Prostate gland (tissue), 2 donors: ENCODE results near the gene DOCK3. TPM values are rescaled to one million over a fixed set of nuclear protein-coding genes. Genes with fewer than 3 reads are reported as not detected.

ENCODE experiments used
- DNase-seq: peaks from one replicate; pipeline ENCODE4 v3.0.0-alpha.2; 2019; ENCODE audit warnings: low spot score
- H3K27ac ChIP-seq, 2 donors: fragments of 200-600 bp; sonication (generic); 2 replicates each; pipeline ENCODE4 v1.5.1; 2017 to 2019
- H3K27me3 ChIP-seq: fragments of 200-600 bp; sonication (generic); replicated peaks from 2 replicates; pipeline ENCODE4 v1.5.1; 2019; ENCODE audit not compliant: insufficient read depth
- H3K36me3 ChIP-seq, 2 donors: fragments of 200-600 bp; sonication (generic); 1 replicate in 1 of 2; 2 replicates in 1 of 2; pipeline versions ENCODE4 v1.5.1 to v1.8.1; 2017 to 2019
- H3K4me1 ChIP-seq: fragments of 200-600 bp; sonication (generic); replicated peaks from 2 replicates; pipeline ENCODE4 v1.5.1; 2019
- H3K4me3 ChIP-seq, 2 donors: fragments of 200-600 bp; sonication (generic); 2 replicates each; pipeline ENCODE4 v1.5.1; 2017 to 2019
- H3K9me3 ChIP-seq: fragments of 200-600 bp; sonication (generic); 2 replicates; pipeline ENCODE4 v1.5.1; 2017
- POLR2A ChIP-seq: fragments of 450-650 bp; IDR thresholded peaks from one replicate; pipeline ENCODE4 v1.6.1; 2016; ENCODE audit warnings: antibody characterized with exemption, mild to moderate bottlenecking
- POLR2AphosphoS5 ChIP-seq: sonication (generic); formaldehyde crosslinking; IDR thresholded peaks from one replicate; pipeline ENCODE4 v1.6.1; 2017; ENCODE audit warnings: antibody characterized with exemption
- WGBS: methylation state at CpG from one replicate; pipeline ENCODE4 v1.1.5; 2018; 5-methylcytosine and 5-hydroxymethylcytosine counted together
- intact Hi-C: fragments of 100-400 bp; cut with DNase I; formaldehyde crosslinking; loops from one replicate; pipeline ENCODE4 v1.14.2; 2022
- total RNA-seq, 2 donors: library from RNA; depleted of rRNA; stranded (reverse); fragments of >200 nt; gene quantifications; one replicate each; pipeline ENCODE4 v1.1.0, GENCODE V29; 2016
- TF ChIP-seq, protein P1 (sequence below), 4 experiments: fragments of 200-600 bp in 2 of 4; fragments of 450-650 bp in 2 of 4; sonication (generic) in 2 of 4; IDR thresholded peaks; 1 replicate in 3 of 4; 2 replicates in 1 of 4; pipeline ENCODE4 v1.5.1; 2016 to 2019; ENCODE audit warnings: antibody characterized with exemption in 4 of 4, mild to moderate bottlenecking in 2 of 4, moderate library complexity in 2 of 4

Gene DOCK3
- total RNA-seq, 2 donors from 2014 or later = 0.36 to 6.3 TPM

- DNase-seq = no peak
- intact Hi-C loops = no loop called here
- 88% methylated on average over 7 of the region's 7 CpGs for WGBS
- TF ChIP-seq, protein P1, sequence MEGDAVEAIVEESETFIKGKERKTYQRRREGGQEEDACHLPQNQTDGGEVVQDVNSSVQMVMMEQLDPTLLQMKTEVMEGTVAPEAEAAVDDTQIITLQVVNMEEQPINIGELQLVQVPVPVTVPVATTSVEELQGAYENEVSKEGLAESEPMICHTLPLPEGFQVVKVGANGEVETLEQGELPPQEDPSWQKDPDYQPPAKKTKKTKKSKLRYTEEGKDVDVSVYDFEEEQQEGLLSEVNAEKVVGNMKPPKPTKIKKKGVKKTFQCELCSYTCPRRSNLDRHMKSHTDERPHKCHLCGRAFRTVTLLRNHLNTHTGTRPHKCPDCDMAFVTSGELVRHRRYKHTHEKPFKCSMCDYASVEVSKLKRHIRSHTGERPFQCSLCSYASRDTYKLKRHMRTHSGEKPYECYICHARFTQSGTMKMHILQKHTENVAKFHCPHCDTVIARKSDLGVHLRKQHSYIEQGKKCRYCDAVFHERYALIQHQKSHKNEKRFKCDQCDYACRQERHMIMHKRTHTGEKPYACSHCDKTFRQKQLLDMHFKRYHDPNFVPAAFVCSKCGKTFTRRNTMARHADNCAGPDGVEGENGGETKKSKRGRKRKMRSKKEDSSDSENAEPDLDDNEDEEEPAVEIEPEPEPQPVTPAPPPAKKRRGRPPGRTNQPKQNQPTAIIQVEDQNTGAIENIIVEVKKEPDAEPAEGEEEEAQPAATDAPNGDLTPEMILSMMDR (IDR thresholded peaks at IDR 0.05) = no peak
- TF ChIP-seq POLR2A (no peak), POLR2AphosphoS5 (no peak)
- no peak overlapping the region for H3K4me3 ChIP-seq
- no peaks in the 10 kb centered on the region for H3K9me3 ChIP-seq
- no peaks in the 10 kb centered on the region for H3K4me1 ChIP-seq
- no peak overlapping the region for H3K27ac ChIP-seq
- no peaks in the 10 kb centered on the region for H3K36me3 ChIP-seq
- no peaks in the 10 kb centered on the region for H3K27me3 ChIP-seq
Observed at GRCh38 chr3:51343918-51344687, 669.4 kb downstream of the DOCK3 start.

DNA sequence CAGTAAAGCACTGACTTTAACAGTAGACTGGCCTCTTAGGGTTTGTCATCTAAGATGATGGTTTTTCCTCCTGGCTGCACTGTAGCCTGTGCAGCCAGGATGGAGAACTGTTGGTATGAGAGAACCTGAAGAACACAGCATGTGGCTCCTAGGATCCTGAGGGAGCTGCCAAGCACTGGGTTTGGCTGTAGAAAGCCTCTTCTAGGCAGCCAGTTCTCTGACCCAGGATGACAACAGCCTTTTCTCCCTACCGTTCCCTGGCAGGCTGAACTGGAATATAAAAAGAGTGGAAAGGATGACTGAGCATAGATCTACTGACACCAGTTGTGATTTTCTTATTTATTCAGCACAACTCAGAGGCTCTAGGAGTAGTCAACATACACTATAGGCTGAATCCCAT lies 676.0 kb downstream of the DOCK3 start:
- intact Hi-C loops = no loop called here
- WGBS = 85% methylated on average over 1 of the region's 1 CpG
- Histone ChIP-seq H3K4me1 (no peaks in the 10 kb centered on the region), H3K9me3 (no peaks in the 10 kb centered on the region), H3K36me3 (no peaks in the 10 kb centered on the region), H3K27me3 (no peaks in the 10 kb centered on the region), H3K27ac (no peak overlapping the region), H3K4me3 (no peak overlapping the region)
- TF ChIP-seq POLR2AphosphoS5 (no peak), POLR2A (no peak)
- TF ChIP-seq, protein P1 (IDR thresholded peaks at IDR 0.05) = no peak
- DNase-seq = no peak

GRCh38 chr3:51353131-51353530 lies 678.4 kb downstream of the DOCK3 start:
- H3K27me3 ChIP-seq = no peaks in the 10 kb centered on the region
- no peak overlapping the region for H3K27ac ChIP-seq
- peaks cover 2% of the 10 kb centered on the region for H3K4me1 ChIP-seq
- no peak for DNase-seq
- H3K36me3 ChIP-seq = no peaks in the 10 kb centered on the region
- no peaks in the 10 kb centered on the region for H3K9me3 ChIP-seq
- H3K4me3 ChIP-seq = no peak overlapping the region
- 92% methylated on average over 4 of the region's 4 CpGs for WGBS
- TF ChIP-seq POLR2A = no peak
- no peak for TF ChIP-seq POLR2AphosphoS5
- TF ChIP-seq, protein P1 (IDR thresholded peaks at IDR 0.05) = no peak
- intact Hi-C loops = no loop called here

DNA sequence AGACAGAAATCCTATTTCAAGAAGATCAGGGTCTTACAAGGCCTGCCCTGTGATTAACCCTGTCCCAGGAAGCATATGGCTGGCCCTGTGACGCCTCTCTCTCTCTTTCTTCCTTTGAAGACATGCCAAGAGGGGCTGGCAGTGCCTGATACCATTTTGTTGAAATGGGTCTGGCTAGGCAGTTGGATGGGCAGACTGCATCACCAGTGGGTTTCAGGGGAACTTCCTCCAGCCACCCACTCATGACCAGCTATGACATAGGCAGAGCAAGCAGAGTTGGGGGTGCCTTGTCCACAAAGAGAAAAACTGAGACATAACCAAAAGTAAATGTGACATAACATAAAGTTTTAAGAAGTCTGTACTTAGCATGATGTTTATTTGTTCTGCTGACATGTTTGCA lies 679.0 kb downstream of the DOCK3 start:
- TF ChIP-seq, protein P1 (IDR thresholded peaks at IDR 0.05) = no peak
- TF ChIP-seq POLR2A (no peak), POLR2AphosphoS5 (no peak)
- Histone ChIP-seq H3K4me3 (no peak overlapping the region), H3K4me1 (peaks cover 2% of the 10 kb centered on the region), H3K27me3 (no peaks in the 10 kb centered on the region), H3K9me3 (no peaks in the 10 kb centered on the region), H3K36me3 (no peaks in the 10 kb centered on the region), H3K27ac (no peak overlapping the region)
- no peak for DNase-seq
- WGBS = 88% methylated on average over 1 of the region's 1 CpG
- intact Hi-C loops = no loop called here

DNA sequence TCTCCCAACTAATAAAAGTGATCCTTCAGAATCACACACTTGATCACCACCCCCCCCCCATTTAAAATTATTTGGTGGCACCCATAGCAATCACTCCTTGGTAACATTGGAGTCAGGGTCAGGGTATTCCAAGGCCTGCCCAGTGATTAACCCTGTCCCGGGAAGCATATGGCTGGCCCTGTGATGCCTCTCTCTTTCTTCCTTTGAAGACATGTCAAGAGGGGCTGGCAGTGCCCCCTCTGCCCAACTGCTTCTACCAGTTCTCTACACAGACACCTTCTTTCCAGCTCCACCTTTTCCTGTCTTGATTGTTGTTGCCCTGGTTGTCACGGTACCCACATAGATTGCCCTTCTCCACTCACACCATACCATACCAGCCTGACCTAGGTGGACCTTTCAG lies 679.4 kb downstream of the DOCK3 start:
- Histone ChIP-seq H3K4me3 (no peak overlapping the region), H3K9me3 (no peaks in the 10 kb centered on the region), H3K4me1 (peaks cover 2% of the 10 kb centered on the region), H3K36me3 (no peaks in the 10 kb centered on the region), H3K27me3 (no peaks in the 10 kb centered on the region), H3K27ac (no peak overlapping the region)
- TF ChIP-seq POLR2A = no peak
- TF ChIP-seq, protein P1 (IDR thresholded peaks at IDR 0.05) = no peak
- no peak for TF ChIP-seq POLR2AphosphoS5
- intact Hi-C loops = no loop called here
- no peak for DNase-seq
- 86% methylated on average over 2 of the region's 2 CpGs for WGBS
